Keratinocyte (primary cell): Measurements from ENCODE around the gene MRPS18A. TPM values are rescaled to one million over a fixed set of nuclear protein-coding genes. Genes with fewer than 3 reads are reported as not detected.

Experiments used
- DNase-seq: peaks from one replicate; pipeline ENCODE4 v3.0.0-alpha.2; 2011; ENCODE audit warnings: low read depth, missing footprints, low spot score
- FAIRE-seq: peaks from 2 replicates; lab custom pipeline; 2011; peaks lifted over from hg19 to GRCh38; lab: Jason Lieb, UNC
- H2AFZ ChIP-seq: 2 replicates; pipeline ENCODE4 v1.6.0; 2012; ENCODE audit warnings: low read length, control low read depth, inconsistent platforms; ENCODE audit not compliant: control insufficient read depth
- H3K27ac ChIP-seq: 2 replicates; pipeline ENCODE4 v1.5.1; 2011; ENCODE audit warnings: low read length; ENCODE audit not compliant: control insufficient read depth, insufficient read depth
- H3K27me3 ChIP-seq: 3 replicates; pipeline ENCODE4 v1.6.0; 2011; ENCODE audit warnings: low read length; ENCODE audit not compliant: control insufficient read depth, insufficient read depth; ENCODE audit errors: extremely low read depth
- H3K36me3 ChIP-seq, 2 experiments: 2 replicates in 1 of 2; 3 replicates in 1 of 2; pipeline ENCODE4 v1.5.1; 2011; ENCODE audit warnings: low read length in 2 of 2, mild to moderate bottlenecking in 1 of 2; ENCODE audit not compliant: control insufficient read depth in 2 of 2, insufficient read depth in 2 of 2; ENCODE audit errors: extremely low read depth in 1 of 2
- H3K4me1 ChIP-seq: 3 replicates; pipeline ENCODE4 v1.5.1; 2011; ENCODE audit warnings: low read length; ENCODE audit not compliant: control insufficient read depth, insufficient read depth; ENCODE audit errors: extremely low read depth
- H3K4me2 ChIP-seq: 3 replicates; pipeline ENCODE4 v1.6.0; 2011; ENCODE audit warnings: low read depth, low read length; ENCODE audit not compliant: control insufficient read depth, insufficient read depth; ENCODE audit errors: extremely low read depth
- H3K4me3 ChIP-seq, 3 experiments: fragments of 200-600 bp in 1 of 3; sonication (generic) in 1 of 3; 2 replicates in 2 of 3; 3 replicates in 1 of 3; pipeline ENCODE4 v1.5.1; 2011 to 2016; ENCODE audit warnings: low read length in 3 of 3, mild to moderate bottlenecking in 3 of 3, control low read depth in 2 of 3, inconsistent platforms in 1 of 3, low read depth in 1 of 3, mixed read lengths in 1 of 3, mixed run types in 1 of 3, moderate library complexity in 1 of 3; ENCODE audit not compliant: control insufficient read depth in 2 of 3, insufficient read depth in 2 of 3; ENCODE audit errors: extremely low read depth in 1 of 3
- H3K79me2 ChIP-seq: 2 replicates; pipeline ENCODE4 v1.6.0; 2012; ENCODE audit warnings: low read length; ENCODE audit not compliant: control insufficient read depth, insufficient read depth
- H3K9ac ChIP-seq: 3 replicates; pipeline ENCODE4 v1.6.0; 2011; ENCODE audit warnings: low read length; ENCODE audit not compliant: control insufficient read depth, insufficient read depth; ENCODE audit errors: extremely low read depth
- H3K9me1 ChIP-seq: 3 replicates; pipeline ENCODE4 v1.6.0; 2011; ENCODE audit warnings: low read length; ENCODE audit not compliant: control insufficient read depth, insufficient read depth; ENCODE audit errors: extremely low read depth
- H3K9me3 ChIP-seq: 2 replicates; pipeline ENCODE4 v1.5.1; 2012; ENCODE audit warnings: low read depth, low read length; ENCODE audit not compliant: control insufficient read depth
- H4K20me1 ChIP-seq: 3 replicates; pipeline ENCODE4 v1.6.0; 2011; ENCODE audit warnings: low read length; ENCODE audit not compliant: control insufficient read depth, insufficient read depth; ENCODE audit errors: extremely low read depth
- EZH2 ChIP-seq: IDR thresholded peaks from one replicate; pipeline ENCODE4 v1.6.1; 2012; ENCODE audit warnings: inconsistent platforms, mild to moderate bottlenecking, low read length, moderate library complexity
- dilution Hi-C: fragments of 300-500 bp; cut with MboI; formaldehyde crosslinking; loops from one replicate; pipeline ENCODE4 v1.7.0; 2020; ENCODE audit warnings: low sequenced_read_pairs; ENCODE audit not compliant: extremely low pct_ligation_motif_present
- polyA plus RNA-seq, 5 experiments: library from polyadenylated mRNA; depleted of rRNA in 3 of 5; stranded (reverse) in 3 of 5; stranded (forward) in 1 of 5; unstranded in 1 of 5; fragments of >200 nt; gene quantifications; 1 replicate in 1 of 5; 2 replicates in 3 of 5; 3 replicates in 1 of 5; pipeline versions ENCODE4 v1.2.1 to v1.2.3, GENCODE V29; 2011 to 2012; ENCODE audit warnings: missing spikeins in 2 of 5, low read depth in 1 of 5, low replicate concordance in 1 of 5
- TF ChIP-seq, protein P1 (sequence below), 3 experiments: IDR thresholded peaks in 1 of 3; conservative IDR thresholded peaks in 1 of 3; optimal IDR thresholded peaks in 1 of 3; 2 replicates in 2 of 3; 3 replicates in 1 of 3; pipeline versions ENCODE3 to v1.5.1; 2011; ENCODE audit warnings: low read length in 3 of 3, mild to moderate bottlenecking in 3 of 3, moderate library complexity in 2 of 3, control low read depth in 1 of 3, inconsistent platforms in 1 of 3; ENCODE audit not compliant: insufficient read depth in 2 of 3; ENCODE audit errors: extremely low read depth in 1 of 3

Gene MRPS18A
- polyA plus RNA-seq, 1 donor (not counting 4 experiments of a cell fraction or from before 2014, with no cell fraction given) = 48.8 TPM

DNA sequence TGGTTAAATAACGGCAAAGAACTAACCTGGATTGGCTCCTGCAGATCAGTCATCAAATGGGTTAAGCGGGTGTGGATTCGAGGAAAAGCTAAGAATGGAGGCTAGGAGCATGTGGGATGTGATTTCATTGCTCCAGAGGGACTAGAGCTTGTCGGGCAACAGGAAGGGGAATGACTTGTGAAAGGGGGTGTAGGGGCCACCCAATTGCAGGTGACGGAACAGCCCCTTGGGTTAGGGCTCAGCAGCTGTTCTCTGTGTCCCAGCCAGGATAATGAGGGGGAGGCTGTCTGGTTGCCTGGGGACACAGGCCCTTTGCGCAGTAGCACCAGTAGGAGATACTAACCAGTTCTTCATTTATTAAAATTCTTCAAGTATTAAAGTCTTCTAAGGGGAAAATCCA lies 25.0 kb upstream of the MRPS18A start:
- Histone ChIP-seq H4K20me1 (no peaks in the 10 kb centered on the region), H3K79me2 (no peaks in the 10 kb centered on the region), H3K36me3 (no peaks in the 10 kb centered on the region), H3K27me3 (peaks cover 5% of the 10 kb centered on the region), H3K4me3 (no peak overlapping the region), H3K9me3 (no peaks in the 10 kb centered on the region), H3K27ac (no peak overlapping the region), H3K4me1 (no peaks in the 10 kb centered on the region), H3K9ac (no peak overlapping the region), H3K4me2 (no peak overlapping the region), H3K9me1 (no peaks in the 10 kb centered on the region), H2AFZ (no peak overlapping the region)
- TF ChIP-seq, protein P1, sequence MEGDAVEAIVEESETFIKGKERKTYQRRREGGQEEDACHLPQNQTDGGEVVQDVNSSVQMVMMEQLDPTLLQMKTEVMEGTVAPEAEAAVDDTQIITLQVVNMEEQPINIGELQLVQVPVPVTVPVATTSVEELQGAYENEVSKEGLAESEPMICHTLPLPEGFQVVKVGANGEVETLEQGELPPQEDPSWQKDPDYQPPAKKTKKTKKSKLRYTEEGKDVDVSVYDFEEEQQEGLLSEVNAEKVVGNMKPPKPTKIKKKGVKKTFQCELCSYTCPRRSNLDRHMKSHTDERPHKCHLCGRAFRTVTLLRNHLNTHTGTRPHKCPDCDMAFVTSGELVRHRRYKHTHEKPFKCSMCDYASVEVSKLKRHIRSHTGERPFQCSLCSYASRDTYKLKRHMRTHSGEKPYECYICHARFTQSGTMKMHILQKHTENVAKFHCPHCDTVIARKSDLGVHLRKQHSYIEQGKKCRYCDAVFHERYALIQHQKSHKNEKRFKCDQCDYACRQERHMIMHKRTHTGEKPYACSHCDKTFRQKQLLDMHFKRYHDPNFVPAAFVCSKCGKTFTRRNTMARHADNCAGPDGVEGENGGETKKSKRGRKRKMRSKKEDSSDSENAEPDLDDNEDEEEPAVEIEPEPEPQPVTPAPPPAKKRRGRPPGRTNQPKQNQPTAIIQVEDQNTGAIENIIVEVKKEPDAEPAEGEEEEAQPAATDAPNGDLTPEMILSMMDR (optimal IDR thresholded peaks at IDR 0.05 in 1 of 3, IDR thresholded peaks at IDR 0.05 in 1 of 3, conservative IDR thresholded peaks at IDR 0.05 in 1 of 3; ENCODE audit: extremely low read depth in 1 of 3, insufficient read depth in 2 of 3, low read length in 3 of 3) = no peak
- TF ChIP-seq EZH2 = no peak
- dilution Hi-C loops = no loop called here
- no peak for FAIRE-seq
- no peak for DNase-seq

DNA sequence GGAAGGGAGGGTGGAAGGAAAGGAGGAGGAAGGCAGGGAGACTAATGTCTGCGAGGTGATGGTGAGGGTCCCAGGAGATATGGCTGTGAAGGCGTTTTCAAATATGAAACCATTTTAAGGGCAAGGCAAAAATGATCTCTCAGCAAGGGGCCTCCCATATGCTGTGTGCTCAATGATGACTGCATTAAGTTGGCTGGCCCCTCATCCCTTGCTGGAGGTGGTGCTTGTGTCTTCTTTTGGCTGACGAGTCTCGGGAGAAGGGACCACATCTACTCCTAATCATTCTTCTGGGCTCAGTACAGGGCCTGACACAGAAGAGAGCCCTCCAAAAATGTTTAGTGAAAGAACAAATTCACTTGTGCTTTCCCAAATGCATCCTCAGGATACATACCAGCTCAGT lies 23.0 kb upstream of the MRPS18A start:
- no peaks in the 10 kb centered on the region for H4K20me1 ChIP-seq
- H3K4me2 ChIP-seq = no peak overlapping the region
- H2AFZ ChIP-seq = no peak overlapping the region
- no peaks in the 10 kb centered on the region for H3K9me1 ChIP-seq
- FAIRE-seq (no peak), DNase-seq (no peak)
- TF ChIP-seq, protein P1 (optimal IDR thresholded peaks at IDR 0.05 in 1 of 3, IDR thresholded peaks at IDR 0.05 in 1 of 3, conservative IDR thresholded peaks at IDR 0.05 in 1 of 3; ENCODE audit: extremely low read depth in 1 of 3, insufficient read depth in 2 of 3, low read length in 3 of 3) = no peak
- TF ChIP-seq EZH2 = no peak
- peaks cover 6% of the 10 kb centered on the region for H3K4me1 ChIP-seq
- H3K27ac ChIP-seq = no peak overlapping the region
- no peaks in the 10 kb centered on the region for H3K9me3 ChIP-seq
- peaks cover 3% of the 10 kb centered on the region for H3K27me3 ChIP-seq
- no peak overlapping the region for H3K9ac ChIP-seq
- no peak overlapping the region for H3K4me3 ChIP-seq
- H3K79me2 ChIP-seq = no peaks in the 10 kb centered on the region
- dilution Hi-C loops = no loop called here
- no peaks in the 10 kb centered on the region for H3K36me3 ChIP-seq
